Measurements from ENCODE around the gene SPATA13. TPM values are rescaled to one million over a fixed set of nuclear protein-coding genes. Genes with fewer than 3 reads are reported as not detected.

The SPATA13 gene
- total and polyA plus RNA-seq, 2 donors (not counting 1 experiment from before 2014, with no cell fraction given) = 11.6 to 24.6 TPM

GRCh38 chr13:24223341-24224231, 63.1 kb downstream of the SPATA13 start:
- Histone ChIP-seq H3K27me3 (ENCODE audit: control insufficient read depth, insufficient read depth, low read length) (no peaks in the 10 kb centered on the region), H3K4me1 (ENCODE audit: control insufficient read depth, extremely low read depth, insufficient read depth, low read length) (peaks cover 3% of the 10 kb centered on the region), H3K9me3 (ENCODE audit: control insufficient read depth, insufficient read depth, low read depth, low read length) (no peaks in the 10 kb centered on the region), H2AFZ (ENCODE audit: low read length) (no peak overlapping the region), H3K4me2 (ENCODE audit: extremely low read depth, insufficient read depth, low read length) (no peak overlapping the region), H3K79me2 (ENCODE audit: control insufficient read depth, insufficient read depth, low read length) (no peaks in the 10 kb centered on the region), H3K36me3 (ENCODE audit: control insufficient read depth, insufficient read depth, low read length) (no peaks in the 10 kb centered on the region), H3K9ac (ENCODE audit: insufficient read depth, low read length) (no peak overlapping the region), H3K27ac (ENCODE audit: insufficient read depth, low read length) (no peak overlapping the region), H3K4me3 (replicated peaks in 1 of 4; ENCODE audit: control extremely low read depth in 1 of 4, insufficient read depth in 1 of 4, low read depth in 3 of 4, low read length in 4 of 4) (no peak overlapping the region), H4K20me1 (ENCODE audit: control insufficient read depth, extremely low read depth, insufficient read depth, low read length) (no peaks in the 10 kb centered on the region)
- no peak for TF ChIP-seq CTCF (conservative IDR thresholded peaks at IDR 0.05 in 1 of 2, IDR thresholded peaks at IDR 0.05 in 1 of 2; ENCODE audit: low read depth in 1 of 2, low read length in 2 of 2)
- TF ChIP-seq EZH2 (IDR thresholded peaks at IDR 0.05; ENCODE audit: low read length, missing control alignments) = no peak
- DNase-seq (ENCODE audit: low read depth in 2 of 2) = no peak

- Histone ChIP-seq H3K4me2 (ENCODE audit: extremely low read depth, insufficient read depth, low read length) (no peak overlapping the region), H3K9ac (ENCODE audit: insufficient read depth, low read length) (no peak overlapping the region), H2AFZ (ENCODE audit: low read length) (no peak overlapping the region), H3K4me3 (replicated peaks in 1 of 4; ENCODE audit: control extremely low read depth in 1 of 4, insufficient read depth in 1 of 4, low read depth in 3 of 4, low read length in 4 of 4) (no peak overlapping the region), H3K9me3 (ENCODE audit: control insufficient read depth, insufficient read depth, low read depth, low read length) (no peaks in the 10 kb centered on the region), H3K36me3 (ENCODE audit: control insufficient read depth, insufficient read depth, low read length) (no peaks in the 10 kb centered on the region), H3K27me3 (ENCODE audit: control insufficient read depth, insufficient read depth, low read length) (no peaks in the 10 kb centered on the region), H3K4me1 (ENCODE audit: control insufficient read depth, extremely low read depth, insufficient read depth, low read length) (peaks cover 3% of the 10 kb centered on the region), H3K27ac (ENCODE audit: insufficient read depth, low read length) (no peak overlapping the region), H3K79me2 (ENCODE audit: control insufficient read depth, insufficient read depth, low read length) (no peaks in the 10 kb centered on the region), H4K20me1 (ENCODE audit: control insufficient read depth, extremely low read depth, insufficient read depth, low read length) (no peaks in the 10 kb centered on the region)
- DNase-seq (ENCODE audit: low read depth in 2 of 2) = no peak
- TF ChIP-seq CTCF (conservative IDR thresholded peaks at IDR 0.05 in 1 of 2, IDR thresholded peaks at IDR 0.05 in 1 of 2; ENCODE audit: low read depth in 1 of 2, low read length in 2 of 2) = no peak
- no peak for TF ChIP-seq EZH2 (IDR thresholded peaks at IDR 0.05; ENCODE audit: low read length, missing control alignments)
These were observed 63.7 kb downstream of the SPATA13 start for GRCh38 chr13:24224232-24224680.

- no peak overlapping the region for H3K4me2 ChIP-seq (ENCODE audit: extremely low read depth, insufficient read depth, low read length)
- no peaks in the 10 kb centered on the region for H3K79me2 ChIP-seq (ENCODE audit: control insufficient read depth, insufficient read depth, low read length)
- H2AFZ ChIP-seq (ENCODE audit: low read length) = no peak overlapping the region
- TF ChIP-seq CTCF (conservative IDR thresholded peaks at IDR 0.05 in 1 of 2, IDR thresholded peaks at IDR 0.05 in 1 of 2; ENCODE audit: low read depth in 1 of 2, low read length in 2 of 2) = no peak
- TF ChIP-seq EZH2 (IDR thresholded peaks at IDR 0.05; ENCODE audit: low read length, missing control alignments) = no peak
- no peaks in the 10 kb centered on the region for H4K20me1 ChIP-seq (ENCODE audit: control insufficient read depth, extremely low read depth, insufficient read depth, low read length)
- H3K4me1 ChIP-seq (ENCODE audit: control insufficient read depth, extremely low read depth, insufficient read depth, low read length) = no peaks in the 10 kb centered on the region
- H3K4me3 ChIP-seq (replicated peaks in 1 of 4; ENCODE audit: control extremely low read depth in 1 of 4, insufficient read depth in 1 of 4, low read depth in 3 of 4, low read length in 4 of 4) = no peak overlapping the region
- no peaks in the 10 kb centered on the region for H3K36me3 ChIP-seq (ENCODE audit: control insufficient read depth, insufficient read depth, low read length)
- H3K9ac ChIP-seq (ENCODE audit: insufficient read depth, low read length) = no peak overlapping the region
- H3K9me3 ChIP-seq (ENCODE audit: control insufficient read depth, insufficient read depth, low read depth, low read length) = no peaks in the 10 kb centered on the region
- no peak overlapping the region for H3K27ac ChIP-seq (ENCODE audit: insufficient read depth, low read length)
- no peak for DNase-seq (ENCODE audit: low read depth in 2 of 2)
- H3K27me3 ChIP-seq (ENCODE audit: control insufficient read depth, insufficient read depth, low read length) = no peaks in the 10 kb centered on the region
These were observed 64.5 kb downstream of the SPATA13 start for GRCh38 chr13:24225062-24225461.

All from fibroblast of lung (primary cell).